HG03469 (cell line): ENCODE measurements around the gene CD33.
"Not testable (repeated sequence)": the region's sequence is repeated elsewhere in the genome, so short reads cannot be mapped to it uniquely, and the experiment has no call there.

Experiments
- ATAC-seq: cut with Tn5 transposase; IDR thresholded peaks from one replicate; pipeline ENCODE4 v1.9.1; 2021; ENCODE audit warnings: mild to moderate bottlenecking, moderate library complexity, moderate number of reproducible peaks; ENCODE audit not compliant: unreplicated experiment

The CD33 gene

DNA sequence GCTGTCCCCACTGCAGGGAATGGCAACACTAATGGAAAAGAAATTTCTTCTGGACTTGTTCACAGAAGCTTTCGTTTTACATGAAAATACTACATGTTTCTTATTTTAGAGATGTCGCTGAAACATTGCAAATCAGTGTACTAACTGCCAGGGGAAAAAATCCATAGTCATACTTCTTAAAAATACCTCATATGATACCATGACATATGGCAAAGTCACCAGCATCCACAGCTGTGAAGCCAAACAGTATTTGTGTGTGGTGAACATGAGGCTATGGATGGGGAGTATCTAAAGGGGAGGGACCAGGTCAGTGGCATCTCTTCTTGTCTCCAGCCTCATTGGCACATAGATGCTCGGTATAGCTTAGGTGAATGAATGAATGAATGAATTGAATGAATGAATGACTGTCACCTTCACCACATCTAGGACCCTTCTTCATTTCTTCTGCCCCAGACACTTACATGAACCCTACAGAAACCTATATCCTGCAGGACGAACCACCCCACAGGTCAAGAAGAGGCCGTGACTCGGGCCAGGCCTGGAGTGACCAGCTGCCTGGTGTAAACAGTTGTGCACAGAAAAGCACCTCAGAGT, 14.6 kb upstream of the CD33 start:
- ATAC-seq: no peak

DNA sequence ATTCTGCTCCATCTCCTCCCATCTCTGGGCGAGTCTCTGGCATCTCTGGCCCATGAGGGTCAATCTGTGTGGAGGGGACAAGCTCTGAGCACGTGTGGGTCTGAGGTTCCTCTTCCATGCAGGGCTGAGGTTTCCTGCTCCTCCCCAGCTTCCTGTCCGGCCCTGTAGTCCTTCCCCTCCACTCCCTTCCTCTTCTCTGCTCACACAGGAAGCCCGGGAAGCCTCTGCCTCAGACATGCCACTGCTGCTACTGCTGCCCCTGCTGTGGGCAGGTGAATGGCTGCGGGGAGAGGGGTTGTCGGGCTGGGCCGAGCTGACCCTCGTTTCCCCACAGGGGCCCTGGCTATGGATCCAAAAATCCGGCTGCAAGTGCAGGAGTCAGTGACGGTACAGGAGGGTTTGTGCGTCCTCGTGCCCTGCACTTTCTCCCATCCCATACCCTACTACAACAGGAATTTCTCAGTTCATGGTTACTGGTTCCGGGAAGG, 14.0 kb upstream of the CD33 start:
- not testable (repeated sequence) for ATAC-seq

DNA sequence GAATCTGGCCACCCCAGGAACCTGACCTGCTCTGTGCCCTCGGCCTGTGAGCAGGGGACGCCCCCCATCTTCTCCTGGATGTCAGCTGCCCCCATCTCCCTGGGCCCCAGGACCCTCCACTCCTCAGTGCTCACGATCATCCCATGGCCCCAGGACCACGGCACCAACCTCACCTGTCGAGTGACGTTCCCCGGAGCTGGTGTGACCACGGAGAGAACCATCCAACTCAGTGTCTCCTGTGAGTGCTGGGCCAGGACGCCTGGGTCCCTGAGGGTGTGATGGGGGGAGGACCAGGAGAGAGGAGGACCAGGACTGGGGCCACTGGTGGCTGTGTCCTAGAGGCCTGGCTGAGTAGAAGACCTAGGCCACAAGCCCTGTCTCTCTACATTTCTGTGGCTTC, 13.0 kb upstream of the CD33 start:
- no peak for ATAC-seq

DNA sequence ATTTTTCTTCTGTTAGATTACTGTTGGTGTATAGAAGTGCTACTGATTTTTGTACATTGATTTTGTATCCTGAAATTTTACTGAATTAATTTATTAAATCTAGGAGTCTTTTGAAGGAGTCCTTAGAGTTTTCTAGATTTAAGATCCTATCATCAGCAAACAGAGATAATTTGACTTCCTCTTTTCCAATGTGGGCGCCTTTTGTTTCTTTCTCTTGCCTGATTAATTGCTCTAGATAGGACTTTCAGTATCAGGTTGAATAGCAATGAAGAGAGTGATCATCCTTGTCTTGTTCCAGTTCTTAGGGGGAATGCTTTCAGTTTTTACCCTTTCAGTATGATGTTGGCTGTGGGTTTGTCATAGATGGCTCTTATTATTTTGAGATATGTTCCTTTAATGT, 5.6 kb upstream of the CD33 start:
- ATAC-seq: no peak

DNA sequence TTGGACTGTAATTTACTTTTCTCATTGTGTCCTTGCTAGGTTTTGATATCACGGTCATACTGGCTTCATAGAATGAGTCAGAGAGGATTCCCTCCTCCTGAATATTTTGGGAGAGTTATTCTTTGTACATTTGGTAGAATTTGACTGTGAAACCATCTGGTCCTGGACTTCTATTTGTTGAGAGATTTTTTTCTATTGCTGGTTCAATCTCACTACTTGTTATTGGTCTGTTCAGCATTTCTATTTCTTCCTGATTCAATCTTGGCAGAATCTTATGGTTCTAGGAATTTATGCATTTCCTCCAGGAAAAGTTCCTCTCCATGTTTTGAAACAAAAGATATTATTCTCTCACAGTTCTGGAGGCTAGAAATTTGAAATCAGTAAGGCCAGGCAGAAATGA, 4.9 kb upstream of the CD33 start:
- ATAC-seq: no peak

DNA sequence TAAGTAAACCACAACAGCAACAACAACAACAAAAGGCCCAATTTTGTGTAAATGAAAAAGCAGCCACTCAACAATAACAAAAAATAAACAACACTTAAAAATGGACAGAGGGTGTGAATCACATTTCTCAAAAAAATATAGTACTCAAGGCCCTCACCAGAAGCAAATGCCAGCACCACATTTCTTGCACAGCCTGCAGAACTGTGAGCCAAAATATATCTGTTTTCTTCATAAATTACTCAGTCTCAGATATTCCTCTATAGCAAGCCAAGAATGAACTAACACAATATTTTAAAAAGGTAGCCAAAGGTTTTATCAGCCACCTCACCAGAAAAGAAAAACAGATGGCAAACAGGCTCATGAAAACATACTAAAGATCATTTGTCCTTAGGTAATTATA, 3.9 kb upstream of the CD33 start:
- no peak for ATAC-seq

DNA sequence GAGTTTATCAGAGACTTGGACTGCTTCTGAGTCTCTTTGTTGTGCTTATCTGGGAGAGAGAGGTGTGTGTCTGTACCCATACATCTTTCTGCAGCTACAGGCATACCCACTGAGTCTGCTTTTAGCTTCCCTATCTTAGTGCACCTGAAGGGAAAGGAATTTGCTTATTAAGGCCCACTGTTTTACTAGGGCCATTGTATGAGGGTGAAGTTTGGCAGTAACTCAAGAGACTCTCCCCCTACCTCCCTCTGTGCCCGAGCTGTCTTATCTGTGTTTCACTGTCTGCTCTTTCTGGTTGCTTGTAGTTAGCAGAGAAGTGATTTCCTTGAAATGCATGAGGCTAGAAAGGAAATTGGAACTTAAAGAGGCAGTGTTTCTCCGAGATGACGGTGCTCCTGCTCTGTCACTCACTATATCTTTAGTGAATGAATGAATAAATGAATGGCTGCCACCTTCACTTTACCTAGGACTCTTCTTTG, 678 bp upstream of the CD33 start:
- no peak for ATAC-seq

DNA sequence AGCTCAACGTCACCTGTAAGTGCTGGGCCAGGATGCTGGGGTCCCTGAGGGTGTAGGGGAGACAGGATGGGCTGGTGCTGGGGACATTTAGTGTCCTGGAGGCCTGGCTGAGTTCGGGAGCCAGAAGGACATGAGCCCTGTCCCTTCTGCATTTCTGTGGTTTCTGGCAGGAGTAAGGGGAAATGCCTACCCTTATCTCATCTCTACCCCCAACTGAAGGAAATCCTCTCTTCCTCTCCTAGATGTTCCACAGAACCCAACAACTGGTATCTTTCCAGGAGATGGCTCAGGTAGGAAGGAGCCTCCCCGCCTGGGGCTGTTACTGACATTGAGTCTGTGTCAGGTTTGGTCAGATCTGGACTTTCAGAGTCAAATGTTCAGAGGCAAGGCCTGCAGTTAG, 1.2 kb downstream of the CD33 start:
- no peak for ATAC-seq

DNA sequence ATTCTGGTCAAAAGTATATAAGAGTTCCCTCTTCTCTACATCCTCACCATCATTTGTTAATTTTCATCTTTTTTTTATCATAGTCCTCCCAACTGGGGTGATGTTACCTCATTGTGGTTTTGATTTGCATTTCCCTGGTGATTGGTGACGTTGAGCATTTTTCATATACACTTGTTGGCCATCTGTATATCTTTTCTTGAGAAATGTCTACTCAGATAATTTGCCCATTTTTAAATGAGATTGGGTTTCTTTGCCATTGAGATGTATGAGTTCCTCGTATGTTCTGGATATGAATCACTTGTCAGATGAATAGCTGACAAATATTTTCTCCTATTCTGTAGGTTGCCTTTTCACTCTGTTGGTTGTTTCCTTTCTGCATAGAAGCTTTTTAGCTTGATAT, 2.4 kb downstream of the CD33 start:
- ATAC-seq: no peak

DNA sequence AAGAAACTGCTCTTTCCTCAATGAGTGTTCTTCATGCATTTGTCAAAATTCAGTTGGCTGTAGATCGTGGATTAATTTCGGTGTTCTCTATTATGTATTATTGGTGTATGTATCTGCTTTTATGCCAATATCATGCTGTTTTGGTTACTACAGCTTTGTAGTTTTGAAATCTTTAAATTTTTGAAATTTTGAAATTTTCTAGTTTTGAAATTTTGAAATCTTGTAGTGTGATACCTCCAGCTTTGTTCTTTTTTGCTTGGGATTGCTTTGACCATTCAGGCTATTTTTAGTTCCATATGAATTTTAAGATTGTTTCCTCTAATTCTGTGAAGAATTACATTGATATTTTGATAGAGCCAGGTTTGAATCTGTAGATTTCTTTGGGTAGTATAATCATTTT, 3.1 kb downstream of the CD33 start:
- ATAC-seq: no peak

DNA sequence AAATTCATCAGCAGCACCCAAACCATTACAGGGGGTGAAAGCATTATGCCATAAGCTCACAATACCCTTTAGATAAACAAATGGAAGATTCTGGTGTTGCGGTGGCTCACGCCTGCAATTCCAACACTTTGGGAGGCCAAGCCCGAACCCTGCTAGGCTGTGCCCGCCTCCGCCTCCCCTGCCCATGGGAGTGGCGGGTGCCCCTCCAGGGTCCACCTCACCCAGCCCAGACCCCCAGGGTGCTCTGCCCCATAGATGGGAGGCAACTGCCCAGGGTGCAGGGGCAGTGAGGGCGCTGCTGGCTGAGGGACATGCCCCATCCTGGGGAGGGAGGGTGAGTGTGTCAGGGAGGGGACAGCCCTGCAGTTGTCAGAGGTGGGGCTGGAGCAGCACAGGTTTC, 16.0 kb downstream of the CD33 start:
- no peak for ATAC-seq

DNA sequence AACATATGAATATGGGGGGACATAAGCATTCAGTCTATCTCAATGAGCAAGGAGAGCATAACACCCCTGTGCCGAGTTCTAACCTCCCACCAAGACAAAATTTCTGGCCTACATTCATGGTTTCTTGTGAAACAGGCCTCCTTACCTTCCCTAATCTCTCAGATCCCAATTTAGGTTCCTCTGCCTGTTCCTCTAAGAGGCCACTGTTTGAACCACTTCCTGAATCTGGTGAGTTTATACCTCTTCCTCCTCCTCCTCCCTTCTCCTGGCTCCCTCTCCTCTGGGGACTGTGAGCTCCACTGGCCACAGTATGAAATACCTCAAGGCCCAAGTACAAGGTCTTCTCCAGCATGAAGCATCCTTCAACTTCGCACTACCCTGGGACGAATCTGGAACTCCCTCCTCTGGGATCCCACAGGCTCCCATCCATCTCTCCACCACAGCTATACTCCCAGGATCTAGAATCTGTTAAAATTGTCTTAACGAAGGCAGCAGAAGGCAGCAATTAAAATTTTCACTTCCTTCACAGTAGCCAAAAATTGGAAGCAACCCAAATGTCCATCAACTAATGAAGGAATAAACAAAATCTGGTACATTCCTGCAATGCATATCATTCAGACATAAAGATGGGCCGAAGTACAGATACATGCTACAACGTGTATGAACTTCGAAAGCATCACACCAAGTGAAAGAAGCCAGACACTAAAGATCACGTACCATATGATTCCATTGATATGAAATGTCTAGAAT, 18.2 kb downstream of the CD33 start:
- ATAC-seq: no peak

DNA sequence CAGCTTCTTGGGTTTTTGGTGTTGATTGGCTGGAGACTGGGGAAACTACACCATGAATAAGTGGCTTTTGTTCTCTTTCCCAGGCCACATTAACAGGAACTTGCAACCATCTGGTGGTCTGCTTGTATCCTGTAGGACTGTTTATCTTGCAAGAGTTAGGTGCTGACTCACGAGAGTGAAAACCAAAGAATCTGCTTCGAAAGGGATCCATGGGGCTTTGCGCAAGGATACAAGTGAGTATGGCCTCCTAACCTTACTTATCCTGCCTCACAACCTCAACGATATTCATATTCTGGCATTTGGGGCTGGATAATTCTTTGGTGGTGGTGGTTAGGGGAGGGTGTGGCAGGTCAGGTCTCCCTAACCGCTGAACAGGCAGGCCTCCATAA, 21.3 kb downstream of the CD33 start:
- no peak for ATAC-seq

DNA sequence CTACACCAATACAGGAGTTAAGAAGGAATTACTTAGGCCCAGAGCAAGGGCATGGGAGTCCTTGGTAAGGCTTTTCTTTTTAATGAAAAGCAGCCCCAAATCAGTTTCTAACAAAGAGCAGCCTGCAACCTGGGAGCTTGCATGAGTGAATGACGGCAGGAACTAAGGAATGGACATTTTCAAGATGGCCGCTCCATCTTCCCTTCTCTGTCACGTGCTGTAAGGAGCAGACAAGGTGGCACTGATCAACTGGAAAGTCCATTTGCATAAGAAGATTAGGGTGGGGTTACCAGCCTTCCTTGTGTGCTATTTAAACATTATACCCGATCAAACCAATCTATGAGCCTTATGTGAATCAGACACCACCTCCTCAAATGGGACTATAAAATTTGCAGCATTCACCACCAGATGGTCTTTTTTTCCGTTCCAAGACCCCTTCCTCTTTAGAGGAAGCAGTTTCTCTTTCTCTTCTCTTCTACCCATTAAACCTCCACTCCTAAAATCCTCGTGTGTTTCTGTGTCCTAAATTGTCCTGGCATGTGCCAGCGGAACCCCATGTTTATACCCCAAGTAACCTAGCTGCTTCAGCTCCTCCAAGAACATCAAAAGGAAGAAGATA, 23.2 kb downstream of the CD33 start:
- ATAC-seq: no peak

DNA sequence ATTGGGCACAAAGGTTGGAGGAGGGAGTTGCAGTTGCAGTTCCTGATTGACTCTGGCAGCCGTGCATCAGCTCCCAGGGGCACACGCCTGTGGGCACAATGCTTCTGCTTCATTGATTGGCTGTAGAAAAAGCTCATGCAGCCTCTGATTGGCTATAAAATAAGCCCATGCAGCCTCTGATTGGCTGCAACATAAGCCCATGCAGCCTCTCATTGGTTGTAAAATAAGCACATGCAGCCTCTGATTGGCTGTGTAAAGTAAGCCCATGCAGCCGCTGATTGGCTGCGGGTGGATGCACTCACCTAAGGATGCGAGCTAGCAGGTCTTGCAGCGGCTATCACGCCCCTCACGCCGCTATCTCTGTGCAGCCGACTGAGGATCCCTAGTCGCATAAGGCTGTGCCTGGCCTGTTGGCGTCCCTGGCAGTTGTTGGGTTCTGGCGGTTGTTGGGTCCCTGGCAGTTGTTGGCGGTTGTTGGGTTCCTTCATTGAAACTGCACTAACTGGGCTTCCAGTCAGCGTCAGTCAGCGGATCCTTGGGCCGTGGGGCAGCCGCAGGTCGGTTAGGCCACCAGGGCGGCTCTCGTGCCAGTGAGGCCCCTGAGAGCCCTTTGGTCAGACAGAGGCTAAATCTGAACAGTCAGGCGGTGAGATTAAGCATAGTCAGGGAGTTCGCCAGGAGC, 26.0 kb downstream of the CD33 start, which contains the start of gene SIGLECL1:
TSS of gene SIGLECL1 (plus strand) at position 295 of the 682 bp plus-strand sequence. CDS start 12,993 bp downstream, outside the sequence.
- ATAC-seq: no peak

DNA sequence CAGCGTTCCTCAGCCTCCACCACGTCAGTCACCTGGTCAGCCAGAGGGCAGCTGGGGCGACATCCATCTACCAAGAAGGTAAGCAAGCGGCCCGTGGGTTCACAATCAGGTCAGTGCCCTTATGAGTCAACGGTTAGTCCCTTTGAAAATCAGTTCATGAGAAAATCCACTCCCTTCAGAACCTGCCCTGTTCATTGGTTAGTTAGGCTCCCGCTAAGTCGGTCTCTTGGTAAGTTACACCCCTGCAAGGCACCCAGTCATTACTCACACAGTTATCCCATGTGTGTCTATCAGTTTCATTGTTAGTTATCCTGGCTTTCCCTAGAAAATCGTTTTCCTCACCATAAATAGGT, 26.6 kb downstream of the CD33 start:
- ATAC-seq: no peak

DNA sequence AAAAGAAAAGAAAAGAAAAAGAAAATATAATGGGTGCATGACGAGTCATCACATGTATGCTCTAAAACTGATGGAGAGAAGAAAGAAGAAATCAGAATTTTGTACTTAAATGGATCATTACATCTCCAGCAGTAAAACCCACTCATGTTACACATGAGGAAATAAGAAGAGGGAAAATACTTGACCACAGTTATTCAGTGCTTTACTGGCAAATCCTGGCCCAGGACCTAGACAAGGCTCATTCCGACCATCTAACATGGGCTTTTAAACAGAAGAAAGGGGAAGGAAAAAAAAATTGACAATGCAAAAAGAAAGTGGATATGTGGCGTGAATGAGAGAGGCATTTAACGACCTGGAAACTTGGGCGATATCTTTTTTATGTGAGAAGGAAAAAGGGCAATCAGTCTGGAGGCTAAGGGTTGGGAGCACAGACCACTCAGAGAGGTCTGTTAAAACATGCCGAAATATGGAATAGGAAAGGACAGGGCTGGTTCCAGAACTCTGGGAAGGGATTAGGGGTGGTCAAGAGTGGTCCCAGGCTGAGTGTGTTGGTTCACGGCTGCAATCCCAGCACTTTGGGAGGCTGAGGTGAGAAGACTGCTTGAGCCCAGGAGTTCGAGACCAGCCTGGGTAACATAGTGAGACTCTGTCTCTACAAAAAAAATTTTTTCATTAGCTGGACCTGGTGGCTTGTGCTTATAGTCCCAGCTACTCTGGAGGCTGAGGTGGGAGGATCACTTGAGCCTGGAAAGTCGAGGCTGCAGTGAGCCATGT, 27.6 kb downstream of the CD33 start:
- no peak for ATAC-seq

DNA sequence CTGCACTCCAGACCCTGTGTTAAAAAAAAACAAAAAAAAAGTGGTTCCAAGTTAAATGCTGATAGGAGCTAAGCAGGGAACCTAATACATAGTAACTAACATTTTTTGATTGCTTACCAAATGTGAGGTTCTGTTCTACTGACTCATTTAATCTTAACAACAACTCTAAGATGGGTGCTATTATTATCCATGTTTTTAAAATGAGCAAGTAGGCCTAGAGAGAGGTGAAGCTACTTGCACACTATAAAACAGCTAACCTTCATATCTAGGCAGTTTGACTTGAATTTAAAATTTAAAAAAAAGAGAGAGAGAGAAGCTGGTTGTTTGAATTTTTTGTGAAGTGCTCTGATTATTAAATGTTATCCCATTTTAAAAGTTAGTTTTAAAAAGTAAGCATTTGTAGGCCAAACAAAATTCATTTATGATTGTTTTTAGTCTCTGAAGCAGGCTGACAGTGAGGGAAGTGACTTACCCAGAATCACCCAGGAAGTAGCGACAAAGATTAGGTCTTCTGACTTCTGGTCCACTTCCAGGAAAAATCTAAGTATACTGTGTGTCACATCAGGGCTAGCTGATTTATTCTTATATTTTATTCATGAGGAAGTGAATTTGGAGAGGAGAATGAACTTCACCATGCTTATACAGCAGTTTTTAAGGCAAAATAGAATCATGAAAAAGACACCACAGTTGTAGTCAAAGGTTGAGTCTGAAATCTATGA, 28.4 kb downstream of the CD33 start:
- no peak for ATAC-seq

DNA sequence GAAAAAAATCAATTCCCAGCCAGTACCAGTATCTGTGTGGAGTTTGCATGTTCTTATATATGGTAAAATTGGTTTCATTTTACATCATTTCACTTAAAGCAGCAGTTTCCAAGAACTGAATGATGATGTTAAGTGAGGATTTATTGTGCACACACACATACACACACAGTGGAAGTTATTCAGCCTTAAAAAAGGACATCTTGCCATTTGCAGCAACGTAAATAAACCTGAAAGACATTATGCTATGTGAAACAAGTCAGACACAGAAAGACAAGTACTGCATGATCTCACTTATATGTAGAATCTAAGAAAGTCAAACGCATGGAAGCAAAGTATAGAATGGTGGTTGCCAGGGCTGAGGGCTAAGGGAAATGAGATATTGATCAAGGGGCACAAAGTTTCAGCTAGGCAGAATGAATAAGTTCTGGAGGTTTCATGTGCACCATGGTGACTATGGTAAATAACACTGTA, 31.3 kb downstream of the CD33 start:
- no peak for ATAC-seq

DNA sequence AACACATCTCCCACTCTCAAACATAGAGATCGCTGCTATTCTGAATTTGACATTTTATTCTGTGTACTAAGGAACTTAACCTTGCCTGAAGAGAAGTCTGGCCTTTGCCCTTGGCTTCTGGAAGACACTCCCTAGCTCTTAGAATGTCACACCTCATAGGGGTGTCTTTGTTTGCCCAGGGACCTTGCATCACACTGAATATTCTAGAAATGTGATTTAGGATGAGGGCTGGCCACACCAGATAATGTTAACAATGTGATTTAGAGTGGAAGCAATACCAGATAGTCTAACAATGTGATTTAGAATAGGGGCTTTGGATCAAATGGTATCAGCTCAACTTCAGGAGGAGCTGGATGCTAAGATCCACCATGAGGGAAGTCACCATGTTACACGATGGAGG, 32.6 kb downstream of the CD33 start:
- ATAC-seq: no peak
